ENCODE measurements around the gene GSG1L2.

Gene GSG1L2

GRCh38 chr17:9821921-9822320 is at the start of gene GSG1L2:
GSG1L2 (minus strand) TSS chr17:9822079; CDS start chr17:9822071, 8 bp downstream.
- H3K27ac ChIP-seq (ENCODE audit: low read depth, low read length, poor library complexity, severe bottlenecking), result no peak within 1 kb of the TSS
- no peak within 1 kb of the TSS for H3K4me2 ChIP-seq (ENCODE audit: low read length)
- no peaks in the 10 kb centered on the region for H4K20me1 ChIP-seq (ENCODE audit: insufficient read depth, low read length)

GRCh38 chr17:9868552-9868951 is 46.7 kb upstream of the GSG1L2 start:
- H3K79me2 ChIP-seq (ENCODE audit: insufficient read depth, low read length), result no peaks in the 10 kb centered on the region
- H3K4me1 ChIP-seq (ENCODE audit: insufficient read depth, low read length, severe bottlenecking), result no peaks in the 10 kb centered on the region
- no peak overlapping the region for H3K4me3 ChIP-seq (ENCODE audit: low read depth, low read length, poor library complexity, severe bottlenecking)
- no peak overlapping the region for H3K4me2 ChIP-seq (ENCODE audit: low read length)
- no peaks in the 10 kb centered on the region for H4K20me1 ChIP-seq (ENCODE audit: insufficient read depth, low read length)
- no peaks in the 10 kb centered on the region for H3K9me2 ChIP-seq (ENCODE audit: low read depth, low read length)
- no peaks in the 10 kb centered on the region for H3K27me3 ChIP-seq (ENCODE audit: insufficient read depth, low read length)
- H3F3A ChIP-seq (ENCODE audit: insufficient read depth, low read length), result no peaks in the 10 kb centered on the region
- H3K9me3 ChIP-seq (ENCODE audit: low read length), result no peaks in the 10 kb centered on the region
- TF ChIP-seq CTCF (IDR thresholded peaks at IDR 0.05; ENCODE audit: low read length) (no peak), EZH2 (IDR thresholded peaks at IDR 0.05; ENCODE audit: borderline replicate concordance, low read length) (no peak)
- no peak overlapping the region for H3K9ac ChIP-seq (ENCODE audit: low read length)
- no peak overlapping the region for H2AFZ ChIP-seq (ENCODE audit: low read length)
- H3K36me3 ChIP-seq (ENCODE audit: insufficient read depth, low read length), result no peaks in the 10 kb centered on the region
- H3K27ac ChIP-seq (ENCODE audit: low read depth, low read length, poor library complexity, severe bottlenecking), result no peak overlapping the region

More at GRCh38 chr17:9821921-9822320, at the start of gene GSG1L2:
- Histone ChIP-seq H3K4me3 (ENCODE audit: low read depth, low read length, poor library complexity, severe bottlenecking) (no peak within 1 kb of the TSS), H3K9me2 (ENCODE audit: low read depth, low read length) (no peaks in the 10 kb centered on the region), H3F3A (ENCODE audit: insufficient read depth, low read length) (no peaks in the 10 kb centered on the region), H3K9ac (ENCODE audit: low read length) (no peak within 1 kb of the TSS), H3K79me2 (ENCODE audit: insufficient read depth, low read length) (no peaks in the 10 kb centered on the region), H3K36me3 (ENCODE audit: insufficient read depth, low read length) (no peaks in the 10 kb centered on the region), H3K27me3 (ENCODE audit: insufficient read depth, low read length) (no peaks in the 10 kb centered on the region), H3K4me1 (ENCODE audit: insufficient read depth, low read length, severe bottlenecking) (no peaks in the 10 kb centered on the region), H3K9me3 (ENCODE audit: low read length) (no peaks in the 10 kb centered on the region), H2AFZ (ENCODE audit: low read length) (no peak within 1 kb of the TSS)
- TF ChIP-seq CTCF (IDR thresholded peaks at IDR 0.05; ENCODE audit: low read length), result no peak
- no peak for TF ChIP-seq EZH2 (IDR thresholded peaks at IDR 0.05; ENCODE audit: borderline replicate concordance, low read length)

GRCh38 chr17:9865586-9865985 is 43.7 kb upstream of the GSG1L2 start:
- TF ChIP-seq CTCF (IDR thresholded peaks at IDR 0.05; ENCODE audit: low read length), result no peak
- TF ChIP-seq EZH2 (IDR thresholded peaks at IDR 0.05; ENCODE audit: borderline replicate concordance, low read length), result no peak
- H4K20me1 ChIP-seq (ENCODE audit: insufficient read depth, low read length), result no peaks in the 10 kb centered on the region
- no peak overlapping the region for H3K4me2 ChIP-seq (ENCODE audit: low read length)
- H3K4me1 ChIP-seq (ENCODE audit: insufficient read depth, low read length, severe bottlenecking), result no peaks in the 10 kb centered on the region
- no peak overlapping the region for H3K4me3 ChIP-seq (ENCODE audit: low read depth, low read length, poor library complexity, severe bottlenecking)
- no peak overlapping the region for H2AFZ ChIP-seq (ENCODE audit: low read length)
- no peaks in the 10 kb centered on the region for H3K27me3 ChIP-seq (ENCODE audit: insufficient read depth, low read length)
- H3K79me2 ChIP-seq (ENCODE audit: insufficient read depth, low read length), result no peaks in the 10 kb centered on the region
- H3K9me3 ChIP-seq (ENCODE audit: low read length), result no peaks in the 10 kb centered on the region
- no peak overlapping the region for H3K9ac ChIP-seq (ENCODE audit: low read length)
- H3K27ac ChIP-seq (ENCODE audit: low read depth, low read length, poor library complexity, severe bottlenecking), result no peak overlapping the region
- no peaks in the 10 kb centered on the region for H3K9me2 ChIP-seq (ENCODE audit: low read depth, low read length)
- no peaks in the 10 kb centered on the region for H3F3A ChIP-seq (ENCODE audit: insufficient read depth, low read length)
- no peaks in the 10 kb centered on the region for H3K36me3 ChIP-seq (ENCODE audit: insufficient read depth, low read length)
